ENCODE results near the gene UNC5CL. TPM values are rescaled to one million over a fixed set of nuclear protein-coding genes. Genes with fewer than 3 reads are reported as not detected.
"Not testable (repeated sequence)": the region's sequence is repeated elsewhere in the genome, so short reads cannot be mapped to it uniquely, and the experiment has no call there.

UNC5CL gene
- total and polyA plus RNA-seq, 2 of the 4 experiments (the other 2 are of a cell fraction), result not detected

- H4K8ac ChIP-seq (ENCODE audit: low read depth in 2 of 2, low read length in 2 of 2); H3K23ac ChIP-seq (ENCODE audit: low read depth, low read length); H4K5ac ChIP-seq (ENCODE audit: low read depth, low read length); CTCF ChIA-PET; H3K4me3 ChIP-seq (ENCODE audit: insufficient read depth, low read depth, low read length); H3K9me1 ChIP-seq (ENCODE audit: insufficient read depth, low read length); H2AFZ ChIP-seq (replicated peaks; ENCODE audit: low read length, poor library complexity); H2BK15ac ChIP-seq (ENCODE audit: low read depth, low read length); H3K4me1 ChIP-seq (ENCODE audit: control insufficient read depth, insufficient read depth, low read length); in situ Hi-C loops (cut with MboI; ENCODE audit: low sequenced_read_pairs); H3K56ac ChIP-seq (ENCODE audit: extremely low read depth, insufficient read depth, low read length); H2BK5ac ChIP-seq (ENCODE audit: low read depth, low read length, poor library complexity, severe bottlenecking); H2BK20ac ChIP-seq (ENCODE audit: low read depth, low read length); POLR2A ChIA-PET (ENCODE audit: unreplicated experiment); H3K9ac ChIP-seq (ENCODE audit: low read depth, low read length); H3K4me2 ChIP-seq (ENCODE audit: low read depth, low read length); H3K4ac ChIP-seq (ENCODE audit: low read depth, low read length); dilution Hi-C loops (cut with HindIII; ENCODE audit: low sequenced_read_pairs, unreplicated experiment); H4K91ac ChIP-seq (ENCODE audit: insufficient read depth, low read depth, low read length); H3K18ac ChIP-seq (ENCODE audit: low read depth, low read length); BruUV-seq (replicated peaks); H2BK120ac ChIP-seq (ENCODE audit: low read depth, low read length); H3K79me1 ChIP-seq (ENCODE audit: low read depth in 1 of 2, low read length in 2 of 2); H2AK5ac ChIP-seq (ENCODE audit: low read depth, low read length); H4K20me1 ChIP-seq (ENCODE audit: insufficient read depth, low read length); H3K27ac ChIP-seq (ENCODE audit: insufficient read depth, low read length); H2AK9ac ChIP-seq (replicated peaks; ENCODE audit: low read depth, low read length, poor library complexity); H3K9me3 ChIP-seq (ENCODE audit: control insufficient read depth, insufficient read depth, low read length); H3K14ac ChIP-seq (replicated peaks; ENCODE audit: low read depth, low read length); H3K36me3 ChIP-seq (ENCODE audit: control insufficient read depth, insufficient read depth, low read length): not testable (repeated sequence)
- no CpG with 5 or more reads among the region's 7 CpGs for WGBS, 2 experiments (ENCODE audit: extremely low coverage in 2 of 2, insufficient read length in 1 of 2)
- intact Hi-C loops (cut with micrococcal nuclease), result loop anchor here (1.0 to 2.0 kb wide), 3 partner anchors 22 to 111 kb away; no protein-coding TSS in a partner anchor
- H3K27me3 ChIP-seq (ENCODE audit: control insufficient read depth, insufficient read depth, low read length), result peaks cover 29% of the 10 kb centered on the region
- ATAC-seq (ENCODE audit: low read depth) (peak; percentile 91), DNase-seq (peak; percentile 39)
- TF ChIP-seq SMC3 (IDR thresholded peaks at IDR 0.05; ENCODE audit: low read depth, low read length), result peak; percentile 51
- TF ChIP-seq CTCF (conservative IDR thresholded peaks at IDR 0.05; ENCODE audit: low read depth, low read length), result peak; percentile 55
- peak; percentile 43 for TF ChIP-seq RAD21 (IDR thresholded peaks at IDR 0.05; ENCODE audit: low read length)
These were observed 32.8 kb downstream of the UNC5CL start for GRCh38 chr6:41006217-41006616.

All from IMR-90 (cell line).